ENCODE measurements around the gene ADAMTS19. TPM values are rescaled to one million over a fixed set of nuclear protein-coding genes. Genes with fewer than 3 reads are reported as not detected.
A peak's percentile ranks its signal among the peaks of the same experiment; 100 is the strongest.

ADAMTS19 gene
- total RNA-seq, 4 donors from 2014 or later = 0.42 to 12.0 (median 2.7) TPM; not detected in 1

GRCh38 chr5:129609710-129610109 lies 149.6 kb downstream of the ADAMTS19 start:
- H3K4me3 ChIP-seq = no peak overlapping the region
- peaks cover 0 to 3% (median 0%) of the 10 kb centered on the region in 4 donors for H3K9me3 ChIP-seq
- no peak overlapping the region for H3K27ac ChIP-seq
- 81 to 84% methylated on average over 1 of the region's 1 CpG for whole genome bisulfite sequencing, 2 donors
- no peak for DNase-seq (ENCODE audit: low spot score in 2 of 2)
- H3K36me3 ChIP-seq = no peaks in the 10 kb centered on the region
- H3K4me1 ChIP-seq = no peaks in the 10 kb centered on the region
- TF ChIP-seq EP300 (IDR thresholded peaks at IDR 0.05) = no peak
- TF ChIP-seq, protein P1, sequence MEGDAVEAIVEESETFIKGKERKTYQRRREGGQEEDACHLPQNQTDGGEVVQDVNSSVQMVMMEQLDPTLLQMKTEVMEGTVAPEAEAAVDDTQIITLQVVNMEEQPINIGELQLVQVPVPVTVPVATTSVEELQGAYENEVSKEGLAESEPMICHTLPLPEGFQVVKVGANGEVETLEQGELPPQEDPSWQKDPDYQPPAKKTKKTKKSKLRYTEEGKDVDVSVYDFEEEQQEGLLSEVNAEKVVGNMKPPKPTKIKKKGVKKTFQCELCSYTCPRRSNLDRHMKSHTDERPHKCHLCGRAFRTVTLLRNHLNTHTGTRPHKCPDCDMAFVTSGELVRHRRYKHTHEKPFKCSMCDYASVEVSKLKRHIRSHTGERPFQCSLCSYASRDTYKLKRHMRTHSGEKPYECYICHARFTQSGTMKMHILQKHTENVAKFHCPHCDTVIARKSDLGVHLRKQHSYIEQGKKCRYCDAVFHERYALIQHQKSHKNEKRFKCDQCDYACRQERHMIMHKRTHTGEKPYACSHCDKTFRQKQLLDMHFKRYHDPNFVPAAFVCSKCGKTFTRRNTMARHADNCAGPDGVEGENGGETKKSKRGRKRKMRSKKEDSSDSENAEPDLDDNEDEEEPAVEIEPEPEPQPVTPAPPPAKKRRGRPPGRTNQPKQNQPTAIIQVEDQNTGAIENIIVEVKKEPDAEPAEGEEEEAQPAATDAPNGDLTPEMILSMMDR (IDR thresholded peaks at IDR 0.05) = no peak
- no peak for TF ChIP-seq POLR2A (IDR thresholded peaks at IDR 0.05)
- H3K27me3 ChIP-seq = no peaks in the 10 kb centered on the region

DNA sequence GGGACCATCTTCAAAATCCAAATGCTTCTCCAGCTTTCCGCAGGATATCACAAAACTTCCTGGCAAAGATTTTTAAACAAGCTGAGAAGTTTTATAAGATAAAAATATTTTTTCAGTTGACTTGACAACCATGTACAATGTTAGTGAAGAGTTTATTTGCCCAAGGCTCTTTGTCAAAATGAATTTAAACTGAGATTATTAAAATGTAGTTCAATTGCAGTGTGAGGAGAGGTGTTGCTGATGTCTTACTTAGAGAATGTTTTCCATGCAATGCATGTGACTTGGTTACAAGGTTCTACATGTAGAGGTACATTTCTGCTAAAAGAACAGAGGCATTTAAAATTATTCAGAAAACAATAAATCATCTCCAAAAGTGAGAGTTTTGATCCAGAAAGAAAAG lies 156.4 kb downstream of the ADAMTS19 start:
- Histone ChIP-seq H3K9me3 (no peaks in the 10 kb centered on the region), H3K27ac (no peak overlapping the region)
- 70 to 71% methylated on average over 1 of the region's 1 CpG for WGBS, 2 donors

GRCh38 chr5:129617206-129617605 lies 157.1 kb downstream of the ADAMTS19 start:
- no peaks in the 10 kb centered on the region for H3K9me3 ChIP-seq

More for the DNA sequence above, 156.4 kb downstream of the ADAMTS19 start:
- no peaks in the 10 kb centered on the region for H3K4me1 ChIP-seq
- no peak overlapping the region for H3K4me3 ChIP-seq
- no peaks in the 10 kb centered on the region for H3K36me3 ChIP-seq
- TF ChIP-seq EP300 (IDR thresholded peaks at IDR 0.05) (no peak), POLR2A (IDR thresholded peaks at IDR 0.05) (no peak)
- TF ChIP-seq, protein P1 (IDR thresholded peaks at IDR 0.05) = no peak
- H3K27me3 ChIP-seq = no peaks in the 10 kb centered on the region
- no peak for DNase-seq (ENCODE audit: low spot score in 2 of 2)

GRCh38 chr5:129619782-129620181 lies 159.7 kb downstream of the ADAMTS19 start:
- no peak for TF ChIP-seq POLR2A (IDR thresholded peaks at IDR 0.05)
- TF ChIP-seq EP300 (IDR thresholded peaks at IDR 0.05) = no peak
- TF ChIP-seq, protein P1 (IDR thresholded peaks at IDR 0.05) = no peak
- H3K27me3 ChIP-seq = no peaks in the 10 kb centered on the region
- no peak overlapping the region for H3K4me3 ChIP-seq
- H3K4me1 ChIP-seq = no peaks in the 10 kb centered on the region
- no peaks in the 10 kb centered on the region for H3K36me3 ChIP-seq
- H3K27ac ChIP-seq = no peak overlapping the region
- DNase-seq (ENCODE audit: low spot score in 2 of 2) = no peak
- H3K9me3 ChIP-seq = no peaks in the 10 kb centered on the region
- WGBS, 2 donors = 69 to 71% methylated on average over 2 of the region's 2 CpGs

More at GRCh38 chr5:129617206-129617605, 157.1 kb downstream of the ADAMTS19 start:
- no peak for TF ChIP-seq EP300 (IDR thresholded peaks at IDR 0.05)
- no peak for TF ChIP-seq POLR2A (IDR thresholded peaks at IDR 0.05)
- TF ChIP-seq, protein P1 (IDR thresholded peaks at IDR 0.05) = no peak
- H3K27ac ChIP-seq = no peak overlapping the region
- no peaks in the 10 kb centered on the region for H3K4me1 ChIP-seq
- no peaks in the 10 kb centered on the region for H3K36me3 ChIP-seq
- 72 to 76% methylated on average over 1 of the region's 1 CpG for WGBS, 2 donors
- H3K27me3 ChIP-seq = no peaks in the 10 kb centered on the region
- H3K4me3 ChIP-seq = no peak overlapping the region
- DNase-seq (ENCODE audit: low spot score in 2 of 2) = peak in 1 of 2 donors; percentile 11

DNA sequence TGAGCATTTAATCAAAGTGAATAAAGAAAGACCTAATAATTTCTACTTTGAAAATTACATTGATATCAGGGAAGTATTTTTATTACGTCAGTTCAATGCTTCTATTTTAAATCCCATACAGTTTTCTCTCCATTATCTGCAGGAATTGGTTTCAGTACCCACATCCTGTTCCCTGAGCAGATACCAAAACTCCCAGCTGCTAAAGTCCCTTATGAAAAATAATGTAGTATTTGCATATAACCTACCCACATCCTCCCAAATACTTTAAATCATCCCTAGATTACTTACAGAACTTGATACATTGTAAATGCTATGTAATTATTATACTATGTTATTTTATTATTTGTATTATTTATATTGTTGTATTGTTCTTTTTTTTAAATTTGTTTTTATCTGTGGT lies 162.4 kb downstream of the ADAMTS19 start:
- H3K4me1 ChIP-seq = no peaks in the 10 kb centered on the region
- no peak for DNase-seq (ENCODE audit: low spot score in 2 of 2)
- no peak for TF ChIP-seq POLR2A (IDR thresholded peaks at IDR 0.05)
- TF ChIP-seq EP300 (IDR thresholded peaks at IDR 0.05) = no peak
- TF ChIP-seq, protein P1 (IDR thresholded peaks at IDR 0.05) = no peak
- H3K27me3 ChIP-seq = no peaks in the 10 kb centered on the region
- H3K4me3 ChIP-seq = no peak overlapping the region
- no peaks in the 10 kb centered on the region for H3K9me3 ChIP-seq
- H3K27ac ChIP-seq = no peak overlapping the region
- H3K36me3 ChIP-seq = no peaks in the 10 kb centered on the region
- WGBS, 2 donors = 33 to 64% methylated on average over 1 of the region's 1 CpG

Measured in tibial nerve (tissue), 4 donors.